HL-60/S4 treated with phorbol 12-myristate 13-acetate at 8.2 ng/mL for 4 days and 3 days (cell line): Measurements from ENCODE around the gene SNX25.
"Not testable (repeated sequence)": the region's sequence is repeated elsewhere in the genome, so short reads cannot be mapped to it uniquely, and the experiment has no call there.

Source experiments
- in situ Hi-C: fragments of 300-500 bp; cut with MboI; formaldehyde crosslinking; loops from 2 replicates; pipeline ENCODE4 v1.15.0; 2022; ENCODE audit warnings: low sequenced_read_pairs

The SNX25 gene

DNA sequence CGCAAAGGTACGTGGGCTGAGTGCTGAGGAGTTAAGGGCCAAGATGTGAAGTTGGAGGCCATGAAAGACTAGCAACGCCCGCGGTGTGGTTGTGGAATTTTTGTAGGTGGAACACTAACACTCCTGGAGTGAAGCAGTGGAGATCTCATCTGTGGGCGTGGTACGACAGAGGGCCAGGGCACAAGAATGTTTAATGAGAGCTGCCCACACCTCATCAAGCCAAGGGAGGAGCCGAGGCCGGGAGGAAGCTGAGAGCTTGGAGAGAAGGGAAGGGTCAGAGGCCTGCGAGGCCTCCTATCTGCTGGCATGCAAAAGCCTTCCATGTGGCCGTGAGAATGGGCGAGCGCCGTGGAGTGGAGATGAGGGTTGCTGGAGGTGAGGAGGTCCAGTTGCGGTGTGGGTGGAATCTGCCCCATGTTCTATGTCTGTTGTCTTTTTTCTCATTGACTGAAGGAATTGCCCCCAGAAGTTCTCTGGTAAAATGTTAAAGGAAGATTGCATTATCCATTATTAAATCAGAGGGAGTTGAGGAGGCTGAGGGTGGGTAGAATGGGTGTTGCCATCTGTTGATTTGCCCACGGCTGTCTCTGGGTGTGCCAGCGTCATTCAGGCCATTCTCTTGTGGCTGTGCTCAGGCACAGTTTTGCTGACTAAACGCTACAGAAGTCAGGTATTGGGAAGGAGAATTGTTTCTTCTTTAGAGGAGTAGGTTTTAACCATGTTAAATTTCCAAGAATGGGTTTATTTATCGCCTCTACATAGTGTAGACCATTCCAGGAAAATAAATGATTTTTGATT lies 19.8 kb downstream of the SNX25 start:
- in situ Hi-C loops: no loop called here

GRCh38 chr4:185232370-185232769 lies 23.0 kb downstream of the SNX25 start:
- in situ Hi-C loops: no loop called here

GRCh38 chr4:185235119-185235842 lies 25.9 kb downstream of the SNX25 start:
- in situ Hi-C loops: no loop called here

- in situ Hi-C loops: no loop called here
Measured at GRCh38 chr4:185235843-185236503, 26.6 kb downstream of the SNX25 start.

DNA sequence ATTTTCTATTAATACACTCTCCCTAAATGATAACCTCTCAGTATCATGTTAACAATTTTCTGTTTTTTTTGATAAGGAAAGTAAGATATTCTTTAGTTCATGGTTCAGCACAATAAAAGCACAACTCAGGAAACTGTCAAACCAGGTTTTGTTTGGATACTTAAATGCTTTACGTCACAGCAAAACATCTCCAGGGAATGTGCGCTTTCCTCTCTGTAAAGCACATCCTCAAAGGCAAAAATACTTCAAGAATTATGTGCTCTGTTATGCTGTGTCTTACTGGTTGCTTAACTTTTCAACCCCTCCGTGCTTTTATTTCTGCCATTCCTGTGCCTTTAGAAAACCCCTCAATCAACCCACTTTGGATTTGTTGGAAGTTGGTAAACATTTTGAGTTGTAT lies 27.8 kb downstream of the SNX25 start:
- in situ Hi-C loops: no loop called here

GRCh38 chr4:185238215-185238681 lies 28.9 kb downstream of the SNX25 start:
- in situ Hi-C loops: no loop called here

- in situ Hi-C loops: no loop called here
Measured at GRCh38 chr4:185238750-185239149, 29.4 kb downstream of the SNX25 start.

GRCh38 chr4:185240486-185240885 lies 31.1 kb downstream of the SNX25 start:
- in situ Hi-C loops: not testable (repeated sequence)

DNA sequence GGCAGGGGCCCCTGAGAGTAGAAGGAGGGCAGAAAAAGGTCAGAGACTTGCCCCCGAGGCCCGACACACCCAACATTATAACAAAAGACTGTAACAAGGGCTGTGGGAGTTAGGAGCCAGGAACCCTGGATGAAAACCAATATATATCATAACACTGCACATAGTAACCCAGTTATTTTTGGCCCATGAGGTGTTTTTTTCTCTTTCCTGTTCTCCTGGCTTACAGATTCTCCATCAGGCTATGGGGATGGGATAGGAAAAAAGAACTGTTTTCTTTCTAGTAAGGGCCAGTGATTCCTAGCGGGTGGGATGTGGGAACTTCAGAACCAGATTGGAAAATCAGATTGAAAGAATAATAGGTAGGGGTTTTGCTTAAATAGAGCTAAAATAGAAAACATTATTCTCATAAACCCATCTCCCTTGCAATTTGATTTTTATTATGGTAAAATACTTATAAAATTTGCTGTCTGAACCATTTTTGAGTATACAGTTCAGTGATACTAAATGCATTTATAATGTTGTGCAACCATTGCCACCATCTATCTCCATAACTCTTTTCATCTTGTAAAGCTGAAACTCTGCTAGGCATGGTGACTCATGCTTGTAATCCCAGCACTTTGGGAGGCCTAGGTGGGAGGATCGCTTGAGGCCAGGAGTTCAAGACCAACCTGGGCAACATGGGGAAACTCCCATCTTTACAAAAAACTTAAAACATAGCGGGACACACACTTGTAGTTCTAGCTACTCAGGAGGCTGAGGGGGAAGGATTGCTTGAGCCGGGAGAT lies 33.5 kb downstream of the SNX25 start:
- in situ Hi-C loops: no loop called here

- in situ Hi-C loops: no loop called here
Measured at GRCh38 chr4:185243879-185244278, 34.5 kb downstream of the SNX25 start.

GRCh38 chr4:185244763-185245162 lies 35.4 kb downstream of the SNX25 start:
- in situ Hi-C loops: no loop called here

- in situ Hi-C loops: no loop called here
Measured at GRCh38 chr4:185246453-185246852, 37.1 kb downstream of the SNX25 start.

- in situ Hi-C loops: no loop called here
Measured at GRCh38 chr4:185247151-185247550, 37.8 kb downstream of the SNX25 start.

GRCh38 chr4:185248393-185249039 lies 39.1 kb downstream of the SNX25 start:
- in situ Hi-C loops: no loop called here

- in situ Hi-C loops: no loop called here
Measured at GRCh38 chr4:185249105-185249504, 39.7 kb downstream of the SNX25 start.

- in situ Hi-C loops: no loop called here
Measured at GRCh38 chr4:185254434-185254833, 45.0 kb downstream of the SNX25 start.

GRCh38 chr4:185255868-185256267 lies 46.5 kb downstream of the SNX25 start:
- in situ Hi-C loops: no loop called here

DNA sequence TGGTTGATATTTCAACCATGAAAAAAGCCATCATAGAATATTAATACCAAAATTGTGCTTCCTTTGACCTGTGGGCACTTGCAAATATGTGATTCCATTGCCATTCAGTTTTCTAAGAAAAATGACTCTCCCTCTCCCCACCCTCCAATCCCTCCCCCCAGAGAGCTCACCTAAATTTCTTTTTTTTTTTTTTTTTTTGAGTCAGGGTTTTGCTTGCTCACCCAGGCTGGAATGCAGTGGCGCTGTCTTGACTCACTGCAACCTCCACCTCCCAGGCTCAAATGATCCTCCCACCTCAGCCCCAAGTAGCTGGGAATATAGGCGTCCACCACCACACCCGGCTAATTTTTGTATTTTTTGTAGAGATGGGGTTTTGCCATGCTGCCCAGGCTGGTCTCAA lies 47.0 kb downstream of the SNX25 start:
- in situ Hi-C loops: no loop called here

GRCh38 chr4:185257086-185257485 lies 47.7 kb downstream of the SNX25 start:
- in situ Hi-C loops: no loop called here

DNA sequence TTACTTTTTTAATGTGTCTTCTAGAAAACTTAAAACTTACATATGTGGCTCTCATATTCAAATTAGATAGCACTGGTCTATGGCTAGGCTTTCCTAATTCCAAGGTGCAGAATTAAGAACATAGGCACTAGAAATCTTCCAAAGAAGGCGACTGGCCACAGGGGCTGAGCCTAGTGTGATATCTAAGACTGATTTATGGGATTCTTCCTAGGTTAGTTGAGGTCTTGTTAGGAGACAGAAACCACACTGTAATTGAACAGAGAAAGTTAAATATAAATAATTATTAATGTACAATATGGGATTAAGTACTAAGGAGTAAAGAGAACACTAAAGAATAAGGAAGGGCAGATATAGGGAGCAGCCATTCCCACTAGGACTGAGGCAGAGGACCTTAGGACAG lies 48.3 kb downstream of the SNX25 start:
- in situ Hi-C loops: no loop called here
